ENCODE measurements around the gene HHIPL1.

The HHIPL1 gene

DNA sequence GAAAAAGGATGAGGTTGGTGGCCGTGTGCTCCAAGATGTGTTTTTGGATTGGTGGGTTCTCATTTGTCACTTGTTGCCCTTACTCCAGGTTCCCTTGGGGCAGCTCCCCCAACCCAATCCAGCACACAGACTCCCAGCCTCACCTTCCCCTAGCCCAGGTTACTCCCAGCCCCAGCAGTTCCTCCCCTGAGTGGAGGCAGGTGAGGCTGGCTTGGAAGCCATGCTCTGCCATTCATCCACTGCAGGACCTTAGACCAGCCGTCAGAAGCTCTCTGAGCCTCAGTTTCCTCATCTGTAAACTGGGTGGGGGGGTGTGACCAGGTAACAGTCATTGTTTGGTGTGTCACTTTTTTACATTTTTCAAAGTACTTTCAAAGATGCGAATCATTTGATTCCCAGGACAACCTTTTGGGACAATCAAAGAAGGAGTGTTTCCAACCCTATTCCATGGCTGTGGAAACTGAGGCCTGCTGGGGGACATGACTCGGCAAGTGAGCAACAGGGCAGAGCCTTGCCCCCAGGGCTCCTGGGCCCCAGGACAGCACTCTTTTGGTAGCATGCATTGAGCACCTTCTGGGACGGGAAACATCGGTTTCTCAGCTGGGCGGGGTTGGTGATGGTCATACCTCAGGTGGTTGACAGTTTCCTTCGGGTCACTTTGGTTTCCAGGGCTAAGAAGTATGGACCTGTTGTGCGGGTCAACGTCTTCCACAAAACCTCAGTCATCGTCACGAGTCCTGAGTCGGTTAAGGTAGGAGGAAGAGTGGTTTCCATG, 46.4 kb downstream of the HHIPL1 start:
- no peak for DNase-seq

DNA sequence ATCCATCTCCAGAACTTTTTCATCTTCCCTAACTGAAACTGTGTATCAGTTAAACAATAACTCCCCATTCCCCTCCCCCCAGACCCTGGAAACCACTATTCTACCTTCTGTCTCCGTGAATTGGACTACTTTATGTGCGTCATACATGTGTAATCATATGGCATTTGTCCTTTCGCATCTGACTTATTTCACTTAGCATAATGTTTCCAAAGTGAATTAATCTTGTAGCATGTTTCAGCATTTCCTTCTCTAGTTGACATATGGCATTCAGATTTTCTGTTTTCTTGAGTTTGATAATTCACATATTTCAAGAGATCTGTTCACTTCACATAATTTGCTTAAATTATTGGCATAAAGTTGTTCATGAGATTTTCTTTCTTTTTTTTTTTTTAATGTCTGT, 49.0 kb downstream of the HHIPL1 start:
- no peak for DNase-seq

DNA sequence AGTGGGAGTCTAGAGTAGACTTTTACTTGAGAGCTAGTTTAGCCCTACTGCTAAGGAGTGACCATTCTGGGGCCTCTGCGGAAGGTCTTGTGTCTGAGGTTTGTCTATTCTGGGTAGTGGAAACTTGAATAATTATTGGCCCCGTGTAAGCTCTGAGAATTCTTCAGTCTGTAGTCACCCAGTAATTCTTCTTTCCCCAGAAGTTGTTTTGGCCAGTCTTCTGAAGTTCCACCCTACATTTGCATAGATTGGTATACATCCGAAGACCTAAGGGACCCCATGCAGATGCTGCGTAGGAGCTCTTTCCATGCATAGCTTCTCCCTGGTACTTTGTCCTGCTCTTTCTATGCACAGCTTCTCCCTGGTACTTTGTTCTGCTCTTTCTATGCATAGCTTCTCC, 52.0 kb downstream of the HHIPL1 start:
- DNase-seq, result no peak

DNA sequence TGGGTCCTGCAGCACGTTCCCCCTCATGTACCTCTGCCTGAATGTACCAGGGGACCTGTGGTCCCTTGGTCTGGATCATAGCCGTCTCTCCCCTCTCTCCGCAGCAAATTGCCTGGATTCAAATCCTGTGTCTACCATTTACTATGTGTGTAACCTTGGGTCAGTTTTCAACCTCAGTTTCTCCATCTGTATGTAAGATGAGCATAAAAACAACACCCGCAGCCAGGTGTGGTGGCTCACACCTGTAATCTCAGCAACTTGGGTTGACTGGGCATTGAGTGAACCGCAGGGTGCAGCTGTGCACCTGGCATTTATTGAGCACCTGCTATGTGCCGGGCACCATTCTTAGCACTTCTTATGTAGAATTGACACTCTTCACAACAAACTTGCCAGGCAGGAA, 53.3 kb downstream of the HHIPL1 start:
- no peak for DNase-seq

DNA sequence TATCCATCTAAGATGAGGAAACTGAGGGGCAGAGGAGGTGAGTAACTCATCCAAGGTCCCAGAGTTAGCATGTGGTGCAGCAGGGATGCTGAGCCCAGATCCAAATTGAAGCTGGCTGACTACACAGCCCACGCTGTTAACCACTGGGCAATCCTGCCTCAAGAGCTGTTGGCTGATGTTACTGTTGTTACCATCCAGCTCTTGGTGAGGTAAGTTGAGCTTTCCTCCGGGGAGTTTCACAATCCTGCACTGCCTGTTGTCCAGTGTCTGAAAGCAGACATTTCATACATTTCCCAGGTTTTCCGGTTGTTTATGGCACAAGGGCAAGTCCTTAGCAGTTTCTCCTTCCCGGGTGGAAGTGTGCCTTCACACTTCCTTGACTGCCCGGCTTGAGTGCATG, 53.7 kb downstream of the HHIPL1 start:
- no peak for DNase-seq

DNA sequence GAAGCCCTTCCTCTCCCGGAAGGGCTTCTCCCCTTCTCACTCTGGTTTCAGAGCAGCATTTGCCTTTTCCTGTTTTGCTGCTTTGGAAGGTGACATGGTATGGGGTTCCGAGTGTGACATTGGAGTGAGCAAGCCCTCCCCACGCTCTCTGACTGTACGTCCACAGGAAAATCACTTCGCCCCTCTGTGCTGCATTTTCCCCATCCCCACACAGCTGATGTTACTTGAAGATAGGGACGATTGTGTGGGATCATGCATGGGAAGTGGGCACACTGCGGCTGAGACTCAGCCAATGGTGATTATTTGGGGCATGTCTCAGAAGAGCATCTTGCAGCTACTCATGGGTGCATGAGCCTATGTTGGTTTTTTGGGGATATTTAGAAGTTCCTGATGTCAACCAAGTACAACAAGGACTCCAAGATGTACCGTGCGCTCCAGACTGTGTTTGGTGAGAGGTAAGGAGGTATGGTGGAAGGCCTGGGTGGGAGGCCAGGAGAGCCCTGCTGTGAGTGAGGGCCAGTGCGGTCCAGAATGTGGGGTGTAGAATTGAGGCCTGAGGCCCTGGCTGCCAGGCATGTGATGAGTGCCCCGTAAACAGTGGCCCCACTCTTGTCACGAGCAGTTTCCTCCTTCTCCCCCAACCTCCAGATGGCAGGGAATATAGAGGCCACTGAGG, 54.3 kb downstream of the HHIPL1 start:
- no peak for DNase-seq

DNA sequence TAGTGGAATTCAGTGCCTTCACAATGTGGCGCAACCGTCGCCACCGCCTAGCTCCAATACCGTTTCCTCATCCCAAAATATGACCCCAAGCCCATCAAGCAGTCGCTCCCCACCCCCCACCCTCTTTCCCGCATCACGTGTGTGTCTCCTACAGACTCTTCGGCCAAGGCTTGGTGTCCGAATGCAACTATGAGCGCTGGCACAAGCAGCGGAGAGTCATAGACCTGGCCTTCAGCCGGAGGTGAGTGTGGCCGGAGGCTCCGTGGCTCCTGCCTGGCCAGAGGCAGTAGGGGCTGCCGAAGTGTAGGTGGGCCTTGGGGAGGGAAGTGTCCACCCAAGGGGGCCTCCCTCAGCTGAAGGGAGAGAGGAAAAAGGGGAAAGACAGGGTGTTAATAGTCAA, 54.9 kb downstream of the HHIPL1 start:
- DNase-seq, result no peak

DNA sequence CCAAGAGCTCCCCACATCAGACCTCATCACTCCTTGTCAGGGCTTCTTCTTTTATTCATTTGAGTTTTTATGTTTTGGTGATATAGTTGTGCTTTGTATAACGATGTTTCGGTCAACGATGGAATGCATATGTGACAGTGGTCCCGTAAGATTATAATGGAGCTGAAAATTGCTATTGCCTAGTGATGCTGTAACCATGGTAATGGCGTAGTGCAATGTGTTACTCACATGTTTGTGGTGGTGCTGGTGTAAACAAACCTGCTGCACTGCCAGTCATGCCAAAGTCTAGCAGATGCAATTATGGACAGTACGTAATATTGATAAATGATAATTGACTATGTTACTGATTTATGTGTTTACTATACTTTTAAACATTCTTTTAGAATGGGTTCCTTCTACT, 55.5 kb downstream of the HHIPL1 start:
- DNase-seq, result no peak

DNA sequence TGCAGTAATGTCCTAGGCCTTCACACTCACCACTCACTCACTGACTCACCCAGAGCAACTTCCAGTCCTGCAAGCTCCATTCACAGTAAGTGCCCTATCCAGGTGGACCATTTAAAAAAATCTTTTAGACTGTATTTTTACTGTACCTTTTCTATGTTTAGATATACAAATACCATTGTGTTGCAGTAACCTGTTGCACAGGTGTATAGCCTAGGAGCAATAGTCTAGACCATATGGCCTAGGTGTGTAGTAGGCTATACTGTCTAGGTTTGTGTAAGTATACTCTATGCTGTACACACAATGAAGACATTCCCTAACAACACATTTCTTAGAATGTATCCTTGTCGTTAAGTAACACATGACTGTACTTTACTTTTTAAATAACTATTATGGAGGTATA, 56.3 kb downstream of the HHIPL1 start:
- DNase-seq, result no peak

DNA sequence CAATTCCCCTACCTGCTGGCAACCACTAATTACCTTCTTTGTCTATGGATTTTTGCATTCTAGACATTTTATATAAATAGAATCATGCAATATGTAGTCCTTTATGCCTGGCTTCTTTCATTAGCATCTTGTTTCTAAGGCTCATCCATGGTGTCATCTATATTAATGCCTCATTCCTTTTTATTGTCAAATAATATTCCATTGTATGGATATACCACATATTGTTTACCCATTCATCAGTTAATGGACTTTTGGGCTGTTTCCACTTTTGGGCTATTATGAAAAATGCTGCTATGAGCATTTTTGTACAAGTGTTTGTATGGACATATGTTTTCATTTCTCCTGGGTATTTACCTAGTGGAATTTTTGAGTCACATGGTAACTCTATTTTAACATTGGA, 57.2 kb downstream of the HHIPL1 start:
- no peak for DNase-seq

DNA sequence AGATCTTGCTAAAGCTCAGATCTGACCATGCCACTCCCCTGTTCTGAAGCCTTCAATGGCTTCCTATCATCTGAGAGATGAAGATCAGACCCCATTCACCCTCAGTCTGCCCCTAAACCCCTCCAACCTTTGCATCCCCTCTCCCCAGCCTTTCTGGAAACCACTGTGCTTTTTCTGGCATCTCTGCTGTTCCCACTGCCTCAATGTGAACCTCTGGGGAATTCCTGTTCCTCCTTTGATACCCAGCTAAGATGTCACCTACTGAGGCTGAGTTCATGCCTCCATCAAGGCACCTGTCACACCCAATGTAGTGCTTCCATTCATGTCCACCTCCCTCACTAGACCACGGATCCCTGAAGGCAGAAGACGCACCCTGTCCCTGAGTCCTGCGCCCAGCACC, 58.5 kb downstream of the HHIPL1 start:
- no peak for DNase-seq

DNA sequence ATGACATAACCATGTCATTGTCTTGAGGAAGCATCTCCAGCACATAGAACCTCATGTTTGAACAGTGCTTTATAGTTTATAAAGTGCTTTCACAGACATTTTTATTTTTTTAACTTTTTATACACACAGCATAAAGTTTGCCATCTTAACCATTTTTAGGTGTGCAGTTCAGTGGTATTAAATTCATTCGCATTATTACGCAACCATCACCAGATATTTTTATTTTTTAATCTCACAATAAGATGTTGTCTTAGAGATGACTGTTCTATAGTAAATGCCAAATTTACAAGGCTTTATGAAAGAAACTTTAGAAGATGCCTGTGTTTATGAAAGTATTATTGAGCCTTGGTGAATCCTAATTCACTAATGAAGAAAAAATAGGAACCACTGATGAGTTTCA, 59.1 kb downstream of the HHIPL1 start:
- no peak for DNase-seq

DNA sequence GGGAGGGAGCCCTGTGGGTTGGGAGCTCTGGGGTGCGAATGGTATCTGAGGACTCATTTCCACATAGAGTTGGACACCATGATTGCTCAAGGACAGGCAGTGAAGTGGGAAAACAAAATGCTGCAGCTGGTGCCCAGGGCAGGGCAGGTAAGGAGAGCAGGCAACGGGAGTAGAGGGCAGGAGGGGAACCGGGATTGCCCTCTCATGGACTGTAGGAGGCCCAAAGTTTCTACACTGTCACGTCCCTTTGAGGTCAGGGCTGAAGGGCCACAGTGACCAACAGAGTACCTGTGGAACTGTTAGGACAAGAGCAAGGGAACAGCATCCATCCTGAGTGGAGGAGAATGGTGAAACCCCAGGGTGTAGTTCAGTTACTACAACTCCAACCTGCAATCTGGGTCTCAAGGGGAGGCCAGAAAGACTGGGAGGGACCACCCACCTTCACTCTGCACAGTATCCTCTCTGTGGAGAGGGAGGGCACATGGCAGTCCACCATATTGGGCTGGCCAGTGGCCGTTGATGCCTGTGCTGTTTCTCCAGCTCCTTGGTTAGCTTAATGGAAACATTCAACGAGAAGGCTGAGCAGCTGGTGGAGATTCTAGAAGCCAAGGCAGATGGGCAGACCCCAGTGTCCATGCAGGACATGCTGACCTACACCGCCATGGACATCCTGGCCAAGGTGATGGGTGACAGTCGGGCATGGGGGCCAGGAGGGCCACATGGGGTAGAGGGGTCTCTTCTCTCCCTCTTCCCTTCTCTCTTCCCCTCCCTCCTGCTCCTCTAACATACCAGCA, 61.4 kb downstream of the HHIPL1 start:
- DNase-seq, result no peak

DNA sequence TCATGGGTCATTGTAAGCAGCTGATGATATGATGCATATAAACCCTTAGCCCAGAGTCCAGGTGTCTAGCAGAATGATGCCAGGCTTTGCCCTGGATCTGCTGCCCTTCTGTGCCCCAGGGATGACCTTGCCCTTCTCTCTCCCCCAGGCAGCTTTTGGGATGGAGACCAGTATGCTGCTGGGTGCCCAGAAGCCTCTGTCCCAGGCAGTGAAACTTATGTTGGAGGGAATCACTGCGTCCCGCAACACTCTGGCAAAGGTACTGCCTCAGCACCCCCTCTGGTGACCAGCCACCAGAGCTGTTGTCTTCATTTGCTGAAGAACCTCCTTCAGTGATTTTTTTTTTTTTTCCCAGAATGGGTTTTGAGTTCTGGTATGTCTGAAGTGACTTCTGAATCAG, 62.5 kb downstream of the HHIPL1 start:
- no peak for DNase-seq

DNA sequence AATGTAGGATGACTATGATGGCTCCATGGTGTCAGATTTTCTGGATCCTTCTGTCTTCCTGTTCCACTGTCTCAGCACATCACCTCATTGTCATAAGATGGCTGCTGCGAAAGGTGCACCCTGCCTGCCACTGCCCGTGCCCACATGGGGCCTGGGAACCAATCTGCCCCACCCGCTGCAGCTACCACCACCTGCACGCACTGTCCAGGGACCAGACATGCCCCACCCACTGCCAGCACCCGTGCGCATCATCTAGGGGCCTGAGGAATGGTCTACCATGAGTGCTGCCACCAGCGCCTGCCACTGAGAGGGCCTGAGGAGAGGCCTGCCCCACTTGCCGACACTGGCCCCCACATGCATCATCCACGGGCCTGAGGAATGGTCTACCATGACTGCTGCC, 63.0 kb downstream of the HHIPL1 start:
- DNase-seq, result no peak

DNA sequence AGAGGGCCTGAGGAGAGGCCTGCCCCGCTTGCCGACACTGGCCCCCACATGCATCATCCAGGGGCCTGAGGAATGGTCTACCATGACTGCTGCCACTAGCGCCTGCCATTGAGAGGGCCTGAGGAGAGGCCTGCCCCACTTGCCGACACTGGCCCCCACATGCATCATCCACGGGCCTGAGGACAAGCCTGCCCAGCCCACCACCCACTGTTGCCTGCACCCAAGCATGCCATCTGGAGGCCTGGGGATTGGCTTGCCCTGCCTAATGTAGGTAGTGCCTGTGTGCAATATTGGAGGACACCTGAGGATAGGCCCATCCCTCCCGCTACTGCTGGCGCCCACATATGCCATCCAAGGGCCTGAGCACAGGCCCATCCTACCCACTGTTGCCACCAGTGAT, 63.5 kb downstream of the HHIPL1 start:
- DNase-seq, result no peak

DNA sequence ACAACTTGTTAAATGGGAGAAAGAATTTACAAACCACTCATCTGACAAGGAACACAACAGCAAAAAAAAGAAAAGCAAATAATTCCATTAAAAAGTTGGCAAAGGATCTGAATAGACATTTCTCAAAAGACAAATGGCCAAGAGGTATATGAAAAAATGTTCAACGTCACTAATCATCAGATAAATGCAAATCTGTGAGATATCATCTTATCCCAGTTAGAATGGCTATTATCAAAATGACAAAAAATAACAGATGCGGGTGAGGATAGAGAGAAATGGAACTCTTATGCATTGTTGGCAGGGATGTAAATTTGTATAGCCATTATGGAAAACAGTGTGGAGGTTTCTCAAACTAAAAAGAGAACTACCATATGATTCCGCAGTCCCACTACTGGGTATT, 69.0 kb downstream of the HHIPL1 start:
- no peak for DNase-seq

DNA sequence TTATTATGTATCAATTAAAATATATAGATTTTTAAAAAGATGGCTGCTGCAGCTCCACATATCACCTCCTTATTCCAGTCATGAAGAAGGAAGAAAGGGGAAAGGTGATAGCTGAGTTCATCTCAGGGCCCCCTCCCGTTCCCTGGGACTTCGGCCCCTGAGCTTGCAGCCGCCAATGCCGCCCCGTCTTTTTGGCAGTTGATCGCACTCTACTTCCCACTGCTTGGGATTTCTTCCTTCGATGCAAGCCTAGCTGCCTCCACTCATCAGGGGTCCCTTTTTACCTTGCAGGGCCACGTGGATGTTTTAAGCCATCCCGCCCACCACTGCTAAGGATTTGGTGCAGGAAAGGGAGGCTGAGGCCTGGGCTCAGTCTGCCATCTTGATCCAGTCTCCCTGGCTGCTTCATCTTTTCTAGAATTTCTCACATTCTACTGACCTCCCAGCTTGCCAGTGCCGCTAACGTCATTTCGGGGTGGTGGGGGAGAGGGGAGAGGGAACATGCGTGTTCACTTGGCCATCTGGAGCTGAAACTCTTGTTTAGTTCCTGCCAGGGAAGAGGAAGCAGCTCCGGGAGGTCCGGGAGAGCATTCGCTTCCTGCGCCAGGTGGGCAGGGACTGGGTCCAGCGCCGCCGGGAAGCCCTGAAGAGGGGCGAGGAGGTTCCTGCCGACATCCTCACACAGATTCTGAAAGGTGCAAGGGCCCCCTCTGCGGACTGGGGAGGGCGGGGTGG, 70.5 kb downstream of the HHIPL1 start:
- DNase-seq, result no peak

DNA sequence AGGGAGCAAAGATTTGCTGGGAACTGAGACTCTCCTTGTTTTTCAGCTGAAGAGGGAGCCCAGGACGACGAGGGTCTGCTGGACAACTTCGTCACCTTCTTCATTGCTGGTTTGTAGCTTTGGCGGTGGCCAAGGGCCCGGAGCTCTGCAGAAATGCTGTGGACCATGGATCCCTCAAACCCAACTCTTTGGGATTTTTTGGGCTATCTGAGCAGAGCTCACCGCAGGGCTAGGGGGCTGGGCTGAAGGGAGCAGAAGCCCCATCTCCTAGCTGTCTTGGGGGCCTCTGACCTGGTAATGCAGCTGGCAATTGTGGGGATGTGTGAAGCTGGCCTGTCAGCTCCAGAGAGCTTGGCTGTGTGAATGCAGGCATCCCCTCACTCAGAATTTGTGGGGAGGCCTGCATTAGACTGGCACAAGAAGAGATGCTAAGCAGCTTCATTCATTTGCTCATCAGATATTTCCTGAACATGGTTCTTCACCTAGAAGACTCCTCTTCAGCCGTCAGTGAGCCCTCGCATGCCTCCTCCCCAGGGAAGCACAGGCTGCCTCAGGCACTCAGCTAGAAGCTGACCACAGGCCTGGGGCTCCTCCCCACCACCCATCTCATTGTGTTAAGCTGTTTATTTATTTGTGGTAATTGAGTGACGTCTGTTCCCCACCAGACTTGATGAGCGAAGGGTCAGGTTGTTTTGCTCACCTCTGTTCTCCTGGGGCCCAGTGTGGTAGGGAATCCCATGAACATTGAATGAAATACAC, 71.3 kb downstream of the HHIPL1 start:
- DNase-seq, result no peak

DNA sequence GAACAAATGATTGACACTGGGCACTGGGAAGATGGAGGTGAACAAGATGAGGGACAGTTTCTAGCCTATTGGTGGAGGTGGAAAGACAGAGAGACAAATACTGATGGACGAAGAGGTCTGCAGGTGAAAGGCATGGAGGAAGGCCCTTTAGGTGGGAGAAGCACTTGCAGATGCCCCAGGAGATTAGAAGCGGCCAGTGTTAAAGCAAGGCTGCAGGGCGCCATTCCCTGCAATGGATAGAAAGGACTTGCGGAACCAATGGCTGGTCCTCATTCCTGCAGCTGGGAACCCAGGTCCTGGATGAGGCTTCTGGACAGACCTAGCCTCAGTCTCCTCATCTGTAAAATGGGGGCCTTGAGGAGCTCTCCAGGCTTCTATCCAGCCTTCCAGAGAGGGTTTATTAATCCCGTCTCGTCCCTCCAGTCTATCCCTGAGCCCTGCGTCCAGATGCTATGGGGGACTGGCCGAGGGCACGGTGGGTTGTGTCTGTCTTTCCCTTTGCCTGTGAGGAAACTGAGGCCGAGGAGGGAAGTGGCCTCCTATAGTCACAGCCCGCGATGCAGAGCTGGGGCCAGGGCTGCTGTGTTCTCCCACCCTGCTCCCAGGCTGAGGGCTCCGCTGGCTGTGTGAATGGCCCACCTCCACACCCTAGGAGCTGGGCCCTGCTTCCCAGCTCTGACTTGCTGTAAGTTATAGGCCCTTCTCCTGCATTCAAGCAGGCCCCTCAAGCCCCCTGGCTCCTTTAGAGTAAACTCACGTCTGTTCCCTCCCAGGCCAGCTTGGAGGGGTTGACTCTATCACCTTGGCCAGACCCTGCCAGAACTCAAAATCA, 72.1 kb downstream of the HHIPL1 start:
- no peak for DNase-seq

DNA sequence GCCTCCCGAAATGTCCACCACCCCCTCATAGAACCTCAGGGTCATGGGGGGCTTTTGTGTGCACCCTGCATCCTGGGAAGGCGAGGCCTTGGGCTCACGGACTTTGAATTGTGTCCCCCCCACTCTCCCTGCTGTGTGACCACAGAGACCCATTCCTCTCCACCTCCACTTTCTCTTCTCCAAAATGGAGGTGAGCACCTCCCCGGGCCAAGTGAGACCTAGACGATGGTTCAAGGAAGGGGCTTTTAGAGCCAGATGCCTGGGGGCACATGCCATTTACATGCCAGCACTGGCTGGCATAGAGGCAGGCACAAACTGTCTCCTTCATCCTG, 72.7 kb downstream of the HHIPL1 start:
- DNase-seq, result no peak
